ENCODE measurements around the gene LENG1.
A peak's percentile ranks its signal among the peaks of the same experiment; 100 is the strongest.

Gene LENG1

DNA sequence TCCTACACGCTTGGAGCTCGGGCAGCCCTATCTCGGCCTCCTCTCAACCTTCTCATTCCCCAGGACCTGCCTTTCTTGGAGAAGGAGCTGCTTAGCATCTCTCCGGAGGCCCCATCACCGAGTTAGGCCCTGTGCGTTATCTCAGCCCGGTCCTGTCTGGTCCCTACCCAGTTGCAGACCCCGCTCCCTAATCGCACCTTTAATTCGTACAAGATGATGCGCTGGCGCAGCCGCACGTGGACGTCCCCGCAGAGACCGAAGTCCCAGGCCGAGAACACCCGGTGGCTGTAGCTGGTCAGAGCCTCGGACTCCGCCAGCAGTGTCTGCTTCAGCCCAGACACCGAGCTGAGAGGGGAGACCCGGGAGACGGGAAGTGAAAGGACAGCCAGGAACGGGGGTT lies 5.7 kb upstream of the LENG1 start:
- DNase-seq (ENCODE audit: extremely low read depth in 1 of 2, low read depth in 1 of 2): no peak

DNA sequence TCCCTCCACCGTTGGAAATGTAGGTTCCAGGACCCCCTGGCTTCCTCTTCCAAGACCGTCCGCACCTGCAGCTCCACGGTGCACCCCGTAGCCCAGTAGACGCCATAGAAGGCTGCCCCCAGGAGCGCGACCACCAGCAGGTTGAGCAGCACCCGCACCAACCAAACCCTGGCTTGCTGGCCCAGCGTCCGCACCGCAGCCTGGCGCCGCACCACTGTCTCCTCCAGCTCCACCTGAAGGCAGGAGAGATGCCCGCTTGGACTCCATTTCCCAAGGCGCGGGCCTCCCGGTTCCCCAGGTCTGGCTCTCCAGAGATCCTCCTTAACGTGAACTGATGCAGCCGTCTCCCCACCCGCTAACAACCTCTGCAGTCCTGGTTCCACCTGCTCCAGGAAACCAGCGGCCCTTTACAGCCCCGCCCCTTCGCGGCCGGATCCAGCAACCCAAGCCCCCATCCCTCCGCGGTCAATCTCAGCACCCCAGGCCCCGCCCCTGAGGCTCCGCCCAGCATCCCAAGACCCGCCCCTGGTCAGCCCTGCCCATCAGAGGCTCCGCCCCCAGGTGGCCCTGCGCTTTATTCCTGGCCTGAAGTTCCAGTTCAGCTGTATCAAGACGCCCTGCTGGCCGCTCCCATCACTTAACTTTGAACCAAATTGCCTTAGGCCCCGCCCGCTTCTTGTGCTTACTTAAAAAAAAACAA lies 5.0 kb upstream of the LENG1 start:
- peak in 1 of 2 donors; percentile 31 for DNase-seq (ENCODE audit: extremely low read depth in 1 of 2, low read depth in 1 of 2)

DNA sequence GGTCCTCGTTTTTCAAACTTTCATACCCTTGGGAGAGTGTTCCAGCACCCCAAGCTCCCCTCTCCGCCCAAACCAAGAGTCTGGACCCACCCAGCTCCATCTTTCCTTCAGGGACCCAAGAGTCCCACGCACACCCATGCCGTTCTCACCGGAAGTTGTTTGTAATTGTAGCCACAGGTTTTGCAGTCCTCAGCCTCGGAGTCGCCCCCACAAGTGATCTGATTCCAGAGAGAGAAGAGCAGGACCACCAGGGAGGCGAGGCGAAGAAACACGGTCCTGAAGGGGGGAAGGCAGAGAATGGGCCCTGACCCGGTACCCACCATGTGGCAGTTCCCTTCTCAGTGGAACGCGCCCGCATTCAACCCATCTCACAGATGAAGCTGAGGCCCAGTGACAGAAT lies 3.4 kb upstream of the LENG1 start:
- DNase-seq (ENCODE audit: extremely low read depth in 1 of 2, low read depth in 1 of 2): no peak

DNA sequence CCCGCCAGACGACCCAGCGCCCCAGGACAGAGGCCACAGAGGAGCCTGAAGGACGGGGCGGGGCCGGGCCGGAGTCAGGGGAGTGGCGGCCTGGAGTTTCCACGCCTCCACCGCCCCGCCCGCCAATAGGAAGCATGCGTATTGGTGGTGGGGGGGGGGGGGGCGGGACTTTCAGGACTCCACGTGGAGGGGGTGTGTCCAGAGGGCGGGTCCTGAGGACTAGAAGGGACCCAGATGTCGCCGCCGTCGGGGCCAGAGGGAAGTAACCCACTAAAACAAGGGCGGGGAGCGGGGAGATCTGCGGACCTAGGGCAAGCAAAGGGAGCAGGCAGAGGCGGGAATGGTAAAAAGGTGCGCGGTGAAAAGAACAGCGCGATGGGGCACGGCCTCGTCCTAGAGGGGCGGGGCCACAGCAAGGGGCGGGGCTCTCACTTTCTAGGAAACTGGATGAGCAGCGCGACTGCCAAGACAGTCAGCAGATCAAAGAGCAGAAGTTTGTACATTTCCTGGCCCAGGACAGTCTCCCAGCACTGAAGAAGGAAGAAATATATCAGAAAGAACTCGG lies 2.8 kb upstream of the LENG1 start:
- DNase-seq (ENCODE audit: extremely low read depth in 1 of 2, low read depth in 1 of 2): peak; percentile 46 to 68

DNA sequence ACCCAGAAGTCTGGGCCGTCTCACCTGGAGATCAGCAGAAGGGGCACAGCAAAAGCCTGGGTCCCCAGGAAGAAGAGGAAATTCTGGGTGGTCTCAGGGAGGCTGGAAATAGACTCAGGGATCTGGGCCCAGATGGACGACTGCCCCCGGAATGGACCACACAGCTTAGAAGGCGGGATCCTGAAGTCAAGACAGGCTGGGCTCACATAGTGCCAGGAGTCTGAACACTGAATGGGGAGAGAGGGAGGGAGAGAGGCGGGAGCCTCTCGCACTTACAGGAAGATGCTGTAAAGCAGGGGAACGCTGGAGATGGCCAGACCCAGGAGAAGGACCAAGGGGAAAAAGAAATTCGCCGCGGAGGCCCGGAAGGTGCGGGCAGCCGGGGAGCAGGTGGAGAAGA lies 1.3 kb upstream of the LENG1 start:
- no peak for DNase-seq (ENCODE audit: extremely low read depth in 1 of 2, low read depth in 1 of 2)

DNA sequence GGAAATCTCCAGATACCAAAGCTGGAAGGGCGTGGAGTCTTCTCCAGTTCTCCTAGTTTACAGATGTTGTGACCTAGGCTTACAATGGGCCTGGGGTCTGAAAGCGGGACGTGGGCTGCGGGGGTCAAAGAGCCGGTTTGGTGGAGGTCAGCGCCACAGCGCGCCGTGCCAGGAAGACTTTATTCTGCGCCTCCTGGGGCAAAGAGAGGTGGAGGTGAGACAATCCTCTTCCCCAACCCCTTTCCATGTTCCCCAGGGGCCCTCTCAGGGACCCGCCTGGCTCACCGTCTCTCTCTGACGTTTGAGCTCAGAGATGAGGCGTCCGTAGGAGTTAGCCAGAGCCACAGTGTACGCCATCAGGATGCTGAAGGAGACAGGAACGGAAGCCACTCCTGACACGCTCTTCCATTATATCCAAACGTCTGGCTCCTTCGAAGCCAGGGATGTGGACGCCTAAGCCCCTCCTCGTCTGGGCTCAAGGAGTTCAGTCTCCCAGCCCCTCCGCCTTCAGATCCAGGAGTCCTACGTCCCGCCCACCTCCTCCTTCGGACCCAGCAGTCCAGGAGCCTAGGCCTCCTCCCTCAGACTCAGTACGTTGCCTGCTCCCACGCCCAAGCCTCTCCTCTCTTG lies 776 bp upstream of the LENG1 start:
- no peak for DNase-seq (ENCODE audit: extremely low read depth in 1 of 2, low read depth in 1 of 2)

DNA sequence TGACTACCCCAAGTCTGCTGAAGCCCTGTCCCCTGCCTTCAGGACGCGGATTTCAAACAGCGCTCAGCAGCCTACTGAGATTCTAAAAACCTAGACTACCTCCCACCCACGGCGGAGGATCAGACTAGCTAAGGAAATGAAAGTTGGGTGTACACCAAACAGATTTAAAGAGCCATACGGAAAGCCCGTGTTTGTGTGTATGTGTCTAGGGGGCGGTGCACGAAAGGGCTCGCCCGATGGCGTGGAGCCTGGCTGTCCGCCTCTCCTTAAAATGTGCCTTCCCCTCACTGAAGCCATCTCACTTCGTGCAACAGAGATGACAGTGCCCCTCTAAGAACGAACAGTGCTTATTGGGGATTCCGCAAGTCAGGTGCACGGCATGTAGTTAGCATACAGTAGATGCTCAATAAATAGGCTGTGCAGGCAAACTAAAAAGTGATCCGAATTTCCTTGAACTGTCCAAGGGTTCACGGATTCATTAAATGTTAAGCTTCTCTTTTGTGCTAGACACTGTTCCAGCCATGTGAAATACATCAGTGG lies 639 bp downstream of the LENG1 start:
- DNase-seq (ENCODE audit: extremely low read depth in 1 of 2, low read depth in 1 of 2): no peak

DNA sequence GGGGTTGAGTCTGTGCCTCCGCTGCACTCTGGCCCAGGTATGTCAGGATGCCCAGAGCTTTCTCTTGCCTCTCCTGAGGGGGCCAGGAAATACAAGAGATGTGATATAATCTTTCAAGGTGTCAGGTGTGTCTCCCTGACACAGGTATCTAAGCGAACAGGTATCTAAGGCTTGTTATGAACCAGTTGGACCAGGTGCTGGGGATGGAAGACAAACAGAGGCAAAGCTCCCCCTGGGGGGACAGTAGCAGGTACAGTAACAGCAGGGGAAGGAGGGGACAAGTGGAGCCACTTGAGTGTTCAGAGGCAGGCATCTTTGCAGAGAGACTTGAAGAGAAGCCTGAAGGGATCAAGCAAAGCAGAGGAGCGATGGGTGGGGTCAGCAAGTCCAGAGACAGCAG lies 2.6 kb downstream of the LENG1 start:
- DNase-seq (ENCODE audit: extremely low read depth in 1 of 2, low read depth in 1 of 2): no peak

DNA sequence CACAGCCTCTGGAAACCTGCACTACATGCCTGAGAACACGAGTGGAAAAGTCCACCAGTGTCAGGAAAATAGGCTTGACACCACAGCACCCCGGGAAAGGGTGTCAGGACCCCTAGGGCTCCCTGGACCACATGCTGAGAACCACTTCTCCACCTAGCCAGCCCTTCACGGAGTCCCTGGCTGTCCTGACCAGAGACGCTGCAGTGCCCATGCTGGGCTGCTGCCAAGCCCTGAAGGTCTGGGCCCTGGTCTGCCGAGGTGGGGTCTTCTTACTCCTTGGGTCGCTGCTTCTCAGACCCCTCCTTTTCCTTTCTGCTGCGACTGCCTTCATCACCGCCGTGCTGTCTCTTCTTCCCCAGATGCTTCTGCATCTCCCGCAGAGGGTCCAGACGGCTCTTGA lies 3.0 kb downstream of the LENG1 start:
- DNase-seq (ENCODE audit: extremely low read depth in 1 of 2, low read depth in 1 of 2): no peak

DNA sequence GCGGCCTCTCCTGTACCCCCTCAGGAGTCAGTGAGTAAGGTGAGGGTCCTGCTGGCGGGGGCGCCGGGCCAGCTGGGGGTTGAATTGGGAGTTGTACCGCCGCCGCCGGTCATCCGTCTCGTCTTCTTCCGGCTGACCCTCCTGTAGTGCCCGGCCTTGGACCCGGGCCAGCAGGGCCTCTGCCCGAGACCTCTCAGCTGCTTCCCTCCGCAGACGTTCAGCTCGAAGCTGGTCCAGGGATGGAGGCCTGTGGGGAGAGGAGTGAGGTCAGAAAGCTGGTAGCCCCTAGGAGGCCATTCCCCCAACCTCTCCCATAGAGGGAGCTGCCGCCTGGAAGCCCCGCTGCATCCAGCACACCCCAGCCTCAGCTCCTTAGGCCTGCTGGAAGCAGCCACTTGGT lies 3.8 kb downstream of the LENG1 start:
- no peak for DNase-seq (ENCODE audit: extremely low read depth in 1 of 2, low read depth in 1 of 2)

DNA sequence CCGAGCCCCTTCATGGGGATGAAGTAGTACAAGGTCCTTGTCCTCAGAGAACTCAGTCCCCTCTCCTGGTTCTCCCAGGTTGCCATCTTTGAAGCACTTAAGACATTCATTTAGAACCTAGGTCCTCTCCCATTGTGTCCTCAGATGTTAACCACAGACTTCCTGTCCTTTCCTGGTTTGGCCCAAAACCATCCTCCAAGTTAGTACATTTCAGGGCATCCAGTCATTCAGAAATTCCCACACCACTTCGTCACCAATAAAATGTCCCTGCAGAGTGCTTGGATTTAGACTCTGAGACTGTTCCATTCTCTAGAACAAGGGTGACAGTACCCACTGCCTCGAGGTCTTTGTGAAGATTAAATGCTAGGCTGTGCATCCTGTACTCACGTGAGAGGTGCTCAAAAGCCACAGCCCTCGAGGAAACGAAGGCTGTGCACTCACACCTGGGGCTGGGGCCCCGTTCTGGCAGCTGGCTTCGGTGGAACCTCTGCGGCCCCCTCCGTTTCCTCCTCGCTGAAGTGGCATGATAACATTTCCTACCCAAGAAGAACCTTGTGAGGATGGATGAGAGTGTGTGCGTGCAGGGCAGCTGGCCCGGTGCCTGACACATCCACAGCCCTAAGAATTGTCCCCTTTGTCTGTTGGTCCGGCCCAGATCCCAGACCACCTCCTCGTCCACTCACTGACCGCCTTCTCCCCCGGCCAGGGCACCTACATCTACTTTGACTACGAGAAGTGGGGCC lies 4.7 kb downstream of the LENG1 start:
- DNase-seq (ENCODE audit: extremely low read depth in 1 of 2, low read depth in 1 of 2): no peak

DNA sequence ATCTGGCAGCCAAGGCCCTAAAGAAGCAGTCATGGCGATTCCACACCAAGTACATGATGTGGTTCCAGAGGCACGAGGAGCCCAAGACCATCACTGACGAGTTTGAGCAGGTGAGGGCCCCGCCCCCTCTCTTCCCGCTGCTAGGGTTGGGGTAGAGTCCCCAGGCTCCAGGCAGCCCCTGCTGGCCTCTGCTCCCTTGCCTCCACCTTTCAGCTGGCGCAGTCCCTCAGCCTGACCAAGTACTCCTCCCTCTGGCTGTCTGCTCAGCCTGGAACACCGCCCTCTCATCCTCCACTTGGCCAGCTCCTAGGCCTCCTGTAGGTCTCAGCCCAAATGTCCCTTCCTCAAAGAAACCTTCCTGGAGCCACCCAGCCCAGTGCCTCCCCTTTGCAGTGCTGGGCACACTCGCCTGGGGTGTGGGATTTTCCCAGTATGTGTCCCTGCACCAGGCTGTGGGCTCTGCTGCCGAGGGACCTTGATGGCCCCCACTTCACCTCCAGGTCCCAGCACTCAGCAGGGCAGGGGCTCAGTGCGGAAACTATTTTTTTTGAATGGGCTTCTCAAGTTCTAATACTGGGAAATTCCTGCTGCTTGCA lies 5.7 kb downstream of the LENG1 start:
- no peak for DNase-seq (ENCODE audit: extremely low read depth in 1 of 2, low read depth in 1 of 2)

DNA sequence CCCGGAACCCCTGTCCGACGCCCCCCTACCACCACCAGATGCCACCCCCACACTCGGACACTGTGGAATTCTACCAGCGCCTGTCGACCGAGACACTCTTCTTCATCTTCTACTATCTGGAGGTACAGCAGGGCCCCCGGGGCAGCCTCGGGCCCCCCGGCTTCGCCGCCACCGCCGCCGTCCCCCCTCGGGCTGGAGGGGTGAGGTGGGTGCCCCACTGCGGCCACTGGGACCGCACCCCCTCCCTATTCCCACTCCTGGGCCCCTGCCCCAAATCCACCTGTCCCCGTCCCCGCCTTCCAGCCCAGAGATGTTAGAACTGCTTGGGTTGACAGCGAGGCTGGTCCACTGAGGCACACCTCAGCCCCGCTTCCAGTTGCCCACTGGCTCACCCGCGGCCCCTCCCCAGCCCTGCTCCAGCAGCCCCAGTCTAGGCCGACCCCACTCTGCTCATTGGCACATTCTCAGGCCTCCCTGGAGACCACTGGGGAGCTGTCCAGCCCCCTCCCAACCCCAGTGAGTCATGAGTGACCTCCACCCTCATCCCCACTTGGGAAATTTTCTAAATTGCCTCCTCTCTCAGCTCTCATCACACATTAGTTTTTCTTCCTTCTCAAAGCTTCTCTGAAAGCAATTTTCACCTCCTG lies 6.5 kb downstream of the LENG1 start:
- no peak for DNase-seq (ENCODE audit: extremely low read depth in 1 of 2, low read depth in 1 of 2)

DNA sequence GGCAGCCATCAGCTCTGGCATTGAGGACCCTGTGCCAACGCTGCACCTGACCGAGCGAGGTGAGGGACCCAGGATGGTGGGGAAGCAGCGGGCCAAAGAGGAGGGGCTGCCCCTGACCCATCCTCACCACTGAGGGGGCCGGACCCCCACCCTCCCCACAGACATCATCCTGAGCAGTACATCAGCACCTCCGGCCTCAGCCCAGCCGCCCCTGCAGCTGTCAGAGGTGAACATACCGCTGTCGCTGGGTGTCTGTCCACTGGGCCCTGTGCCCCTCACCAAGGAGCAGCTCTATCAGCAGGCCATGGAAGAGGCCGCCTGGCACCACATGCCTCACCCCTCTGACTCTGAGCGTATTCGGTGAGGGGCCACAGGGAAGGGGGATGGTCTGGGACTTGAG lies 7.3 kb downstream of the LENG1 start:
- DNase-seq (ENCODE audit: extremely low read depth in 1 of 2, low read depth in 1 of 2): no peak

DNA sequence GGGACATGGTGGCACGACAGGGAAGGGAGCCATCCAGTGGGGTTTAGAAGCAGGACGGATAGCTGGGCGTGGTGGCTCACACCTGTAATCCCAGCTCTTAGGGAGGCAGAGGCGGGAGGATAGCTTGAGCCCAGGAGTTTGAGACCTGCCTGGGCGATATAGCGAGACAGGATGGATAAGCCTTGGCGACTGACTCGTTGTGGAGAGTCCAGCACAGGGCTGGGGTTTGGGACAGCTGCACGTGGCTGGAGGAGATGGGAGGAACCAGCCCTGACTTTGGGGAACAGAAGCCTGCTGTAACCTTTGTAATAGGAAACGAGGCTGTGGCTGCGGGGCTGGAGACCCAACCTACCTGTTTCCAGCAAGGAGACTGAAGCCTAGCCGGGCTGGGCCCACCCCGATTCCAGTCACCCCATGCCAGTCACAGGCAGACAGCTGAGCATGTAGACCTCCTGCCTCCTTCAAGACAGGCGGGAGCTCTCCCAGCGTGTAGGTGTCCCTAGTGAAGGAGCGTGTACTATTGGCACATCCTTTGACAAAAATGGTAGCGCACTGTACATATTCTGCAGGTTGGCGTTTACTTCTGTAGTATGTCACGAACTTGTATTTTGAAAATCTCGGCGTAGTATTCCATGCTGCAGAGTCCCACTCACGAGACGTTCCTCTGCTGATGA lies 8.0 kb downstream of the LENG1 start:
- no peak for DNase-seq (ENCODE audit: extremely low read depth in 1 of 2, low read depth in 1 of 2)

DNA sequence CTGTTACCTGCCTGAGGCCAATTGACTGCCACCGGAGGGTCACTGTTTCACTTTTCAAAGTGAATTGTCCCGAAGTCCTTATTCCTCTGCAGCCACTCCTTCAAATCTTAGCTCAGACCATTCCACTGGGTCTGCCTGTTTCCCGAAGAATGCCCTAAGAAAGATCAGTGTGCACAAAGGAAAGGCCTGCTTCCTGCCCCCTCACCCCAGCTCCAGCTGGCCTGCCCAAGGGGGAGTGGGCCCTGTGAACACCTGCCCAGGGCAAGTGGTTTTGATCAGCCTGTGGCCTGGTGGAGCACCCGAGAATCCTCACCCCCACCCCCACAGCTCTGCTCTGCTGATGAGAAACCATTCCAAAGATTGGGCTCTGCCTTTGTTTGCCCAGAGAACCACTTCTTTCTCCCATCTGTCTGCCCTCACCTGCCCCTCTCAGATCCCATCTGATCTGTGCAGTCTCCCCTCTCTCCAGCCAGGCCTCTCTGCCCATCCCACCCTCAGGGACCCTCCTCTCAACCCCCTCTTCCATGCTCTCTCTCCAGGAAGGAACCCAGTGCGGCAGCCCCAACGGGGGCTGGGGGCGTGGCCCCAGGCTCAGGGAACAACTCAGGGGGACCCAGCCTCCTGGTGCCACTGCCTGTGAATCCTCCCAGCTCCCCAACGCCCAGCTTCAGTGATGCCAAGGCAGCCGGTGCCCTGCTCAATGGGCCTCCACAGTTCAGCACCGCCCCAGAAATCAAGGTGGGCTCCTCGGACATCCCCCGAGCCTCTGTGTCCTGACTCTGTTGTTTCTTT lies 10.3 kb downstream of the LENG1 start:
- DNase-seq (ENCODE audit: extremely low read depth in 1 of 2, low read depth in 1 of 2): no peak

DNA sequence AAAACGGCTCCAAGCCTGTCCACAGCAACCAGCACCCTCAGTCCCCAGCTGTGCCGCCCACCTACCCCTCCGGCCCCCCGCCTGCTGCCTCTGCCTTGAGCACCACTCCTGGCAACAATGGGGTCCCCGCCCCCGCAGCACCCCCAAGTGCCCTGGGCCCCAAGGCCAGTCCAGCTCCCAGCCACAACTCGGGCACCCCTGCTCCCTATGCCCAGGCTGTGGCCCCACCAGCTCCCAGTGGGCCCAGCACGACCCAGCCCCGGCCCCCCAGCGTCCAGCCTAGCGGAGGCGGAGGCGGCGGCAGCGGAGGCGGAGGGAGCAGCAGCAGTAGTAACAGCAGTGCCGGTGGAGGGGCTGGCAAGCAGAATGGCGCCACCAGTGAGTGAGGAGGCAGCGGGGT lies 11.4 kb downstream of the LENG1 start:
- no peak for DNase-seq (ENCODE audit: extremely low read depth in 1 of 2, low read depth in 1 of 2)

DNA sequence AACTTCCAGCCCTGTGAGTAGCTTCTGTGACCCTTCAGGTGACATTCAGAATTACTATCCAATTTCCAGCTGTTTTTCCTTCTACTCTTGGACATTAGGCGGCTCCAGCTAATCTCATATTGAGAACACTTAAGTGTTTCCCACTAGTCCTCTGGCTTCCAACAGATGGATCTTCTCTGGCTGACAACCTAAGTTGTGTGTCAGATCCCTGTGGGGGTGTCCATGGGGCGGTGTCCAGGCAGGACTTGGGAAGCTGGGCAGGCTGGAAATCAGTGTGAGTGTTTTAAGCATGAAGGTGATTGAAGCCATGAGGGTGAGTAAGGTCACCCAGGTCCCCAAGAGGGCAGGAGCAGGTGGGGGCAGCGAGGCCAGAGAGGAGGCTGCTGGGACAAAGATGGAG lies 11.8 kb downstream of the LENG1 start:
- DNase-seq (ENCODE audit: extremely low read depth in 1 of 2, low read depth in 1 of 2): no peak

DNA sequence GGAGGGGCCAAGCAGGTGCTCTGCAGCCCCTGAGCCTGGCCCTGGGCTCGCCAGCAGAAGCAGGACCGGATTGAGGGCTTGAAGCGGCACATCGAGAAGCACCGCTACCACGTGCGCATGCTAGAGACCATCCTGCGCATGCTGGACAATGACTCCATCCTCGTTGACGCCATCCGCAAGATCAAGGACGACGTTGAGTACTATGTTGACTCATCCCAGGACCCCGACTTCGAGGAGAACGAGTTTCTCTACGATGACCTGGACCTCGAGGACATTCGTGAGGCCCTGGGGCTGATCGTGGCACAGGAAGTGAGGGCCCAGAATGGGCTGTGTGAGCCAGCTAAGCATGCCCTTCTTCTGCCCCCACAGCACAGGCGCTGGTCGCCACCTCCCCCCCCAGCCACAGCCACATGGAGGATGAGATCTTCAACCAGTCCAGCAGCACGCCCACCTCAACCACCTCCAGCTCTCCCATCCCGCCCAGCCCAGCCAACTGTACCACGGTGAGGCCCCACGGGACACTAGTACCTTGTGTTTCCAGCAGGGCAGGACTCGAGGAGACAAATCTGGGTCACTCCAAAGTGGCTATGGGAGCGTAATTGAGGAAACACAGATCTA lies 13.9 kb downstream of the LENG1 start:
- no peak for DNase-seq (ENCODE audit: extremely low read depth in 1 of 2, low read depth in 1 of 2)
